Tibial nerve (tissue), 4 donors: ENCODE measurements around the gene PPP1R2.
"Not testable (repeated sequence)": the region's sequence is repeated elsewhere in the genome, so short reads cannot be mapped to it uniquely, and the experiment has no call there.

ENCODE experiments used
- CTCF ChIP-seq, 5 experiments: fragments of 200-600 bp in 3 of 5; fragments of 450-650 bp in 2 of 5; sonication (generic) in 3 of 5; IDR thresholded peaks; one replicate each; pipeline ENCODE4 v1.5.1; 2016 to 2019; ENCODE audit warnings: antibody characterized with exemption in 5 of 5, mild to moderate bottlenecking in 3 of 5, moderate library complexity in 2 of 5
- EP300 ChIP-seq, 2 donors: sonication (generic); formaldehyde crosslinking; IDR thresholded peaks; one replicate each; pipeline ENCODE4 v1.6.1; 2017; ENCODE audit warnings: antibody characterized with exemption in 2 of 2, mild to moderate bottlenecking in 1 of 2
- POLR2A ChIP-seq, 2 donors: fragments of 450-650 bp; IDR thresholded peaks; one replicate each; pipeline ENCODE4 v1.6.1; 2017; ENCODE audit warnings: antibody characterized with exemption in 2 of 2, mild to moderate bottlenecking in 2 of 2, moderate library complexity in 2 of 2

DNA sequence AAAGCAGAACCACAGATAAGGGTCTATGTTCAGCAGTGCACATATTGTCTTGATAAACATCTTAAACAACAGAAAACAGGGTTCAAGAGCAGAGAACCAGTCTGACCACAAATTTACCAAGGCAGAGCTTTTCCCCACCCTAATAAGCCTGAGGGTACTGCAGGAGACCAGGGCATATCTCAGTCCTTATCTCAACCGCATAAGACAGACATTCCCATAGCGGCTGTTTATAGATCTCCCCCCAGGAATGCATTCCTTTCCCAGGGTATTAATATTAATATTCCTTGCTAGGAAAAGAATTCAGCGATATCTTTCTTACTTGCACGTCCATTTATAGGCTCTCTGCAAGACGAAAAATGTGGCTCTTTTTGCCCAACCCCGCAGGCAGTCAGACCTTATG lies 46.7 kb upstream of the PPP1R2 start:
- not testable (repeated sequence) for TF ChIP-seq CTCF, POLR2A, EP300 (IDR thresholded peaks at IDR 0.05)
